GM12878 (cell line): ENCODE data around the gene RBAK. TPM values are rescaled to one million over a fixed set of nuclear protein-coding genes. Genes with fewer than 3 reads are reported as not detected.

Experiments used
- ATAC-seq: fragments of 200-7000 bp; cut with Tn5 transposase; 3 replicates; pipeline ENCODE4 v1.9.1; 2020; ENCODE audit warnings: mild to moderate bottlenecking, moderate library complexity
- BruUV-seq: library from RNA; stranded (reverse); fragments of 400-500 nt; replicated peaks from 2 replicates; lab custom pipeline; 2021; lab: Mats Ljungman, UMichigan
- CTCF ChIA-PET: fragments of 300-600 bp; sonication (Branson Sonifier 250); formaldehyde crosslinking; extraction: SDS; loops from one replicate; lab custom pipeline; 2021; ENCODE audit warnings: inconsistent platforms; lab: Yijun Ruan, JAX
- POLR2A ChIA-PET: fragments of 350-600 bp; formaldehyde crosslinking; extraction: SDS; loops from one replicate; lab custom pipeline; 2021; ENCODE audit warnings: inconsistent platforms; lab: Charles Lee
- RAD21 ChIA-PET: fragments of 300-600 bp; sonication (Branson Sonifier 250); formaldehyde crosslinking; loops from one replicate; lab custom pipeline; 2023; ENCODE audit warnings: antibody characterized with exemption; ENCODE audit not compliant: unreplicated experiment; lab: Charles Lee
- SMC1A ChIA-PET: fragments of 300-600 bp; sonication (Branson Sonifier 250); formaldehyde crosslinking; loops from one replicate; lab custom pipeline; 2023; ENCODE audit not compliant: unreplicated experiment, uncharacterized antibody; lab: Charles Lee
- DNase-seq: peaks from one replicate; pipeline ENCODE4 v3.0.0-alpha.2; 2011; ENCODE audit warnings: low read depth, low spot score
- FAIRE-seq: peaks from 3 replicates; lab custom pipeline; 2011; peaks lifted over from hg19 to GRCh38; lab: Jason Lieb, UNC
- H2AFZ ChIP-seq: 2 replicates; pipeline ENCODE4 v1.6.0; 2011; ENCODE audit warnings: low read depth, low read length, control low read depth; ENCODE audit not compliant: control insufficient read depth
- H3K27ac ChIP-seq: 2 replicates; pipeline ENCODE4 v1.5.1; 2011; ENCODE audit warnings: control low read depth; ENCODE audit not compliant: control insufficient read depth, insufficient read depth
- H3K27me3 ChIP-seq, 2 experiments: replicated peaks in 1 of 2; 2 replicates each; pipeline versions ENCODE4 v1.6.0 to v1.6.1; 2011; ENCODE audit warnings: low read length in 1 of 2; ENCODE audit not compliant: control insufficient read depth in 2 of 2, insufficient read depth in 2 of 2
- H3K36me3 ChIP-seq, 2 experiments: 2 replicates each; pipeline ENCODE4 v1.5.1; 2011; ENCODE audit warnings: low read length in 1 of 2; ENCODE audit not compliant: control insufficient read depth in 2 of 2, insufficient read depth in 2 of 2
- H3K4me1 ChIP-seq: 2 replicates; pipeline ENCODE4 v1.6.1; 2011; ENCODE audit warnings: mild to moderate bottlenecking, low read length, moderate library complexity, mixed read lengths; ENCODE audit not compliant: control insufficient read depth, insufficient read depth
- H3K4me2 ChIP-seq: 2 replicates; pipeline ENCODE4 v1.6.0; 2011; ENCODE audit warnings: control low read depth; ENCODE audit not compliant: control insufficient read depth, insufficient read depth
- H3K4me3 ChIP-seq: fragments of 200-600 bp; sonication (generic); 2 replicates; pipeline ENCODE4 v1.5.1; 2016
- H3K79me2 ChIP-seq: 2 replicates; pipeline ENCODE4 v1.6.0; 2011; ENCODE audit warnings: low read length; ENCODE audit not compliant: control insufficient read depth, insufficient read depth
- H3K9ac ChIP-seq: 2 replicates; pipeline ENCODE4 v1.8.0; 2011; ENCODE audit warnings: low read length, control low read depth, mixed read lengths; ENCODE audit not compliant: control insufficient read depth, insufficient read depth
- H3K9me3 ChIP-seq: replicated peaks from 3 replicates; pipeline ENCODE4 v1.5.1; 2011; ENCODE audit warnings: mild to moderate bottlenecking, low read length; ENCODE audit not compliant: control insufficient read depth, insufficient read depth
- H4K20me1 ChIP-seq: 2 replicates; pipeline ENCODE4 v1.6.0; 2011; ENCODE audit not compliant: control insufficient read depth, insufficient read depth
- ATF7 ChIP-seq: fragments of 450-650 bp; IDR thresholded peaks from 2 replicates; pipeline ENCODE4 v1.6.1; 2016; ENCODE audit warnings: low read depth, mild to moderate bottlenecking
- CHD2 ChIP-seq: IDR thresholded peaks from 2 replicates; pipeline ENCODE4 v1.6.1; 2011; ENCODE audit warnings: low read depth, low read length, improper control_type of control experiment, borderline replicate concordance
- EGR1 ChIP-seq, 2 experiments: IDR thresholded peaks; 1 replicate in 1 of 2; 2 replicates in 1 of 2; pipeline ENCODE4 v1.6.1; 2011 to 2012; ENCODE audit warnings: low read depth in 2 of 2, low read length in 2 of 2, borderline replicate concordance in 1 of 2, mild to moderate bottlenecking in 1 of 2, moderate library complexity in 1 of 2
- FOXM1 ChIP-seq: IDR thresholded peaks from 2 replicates; pipeline ENCODE4 v1.6.1; 2012; ENCODE audit warnings: low read depth, mild to moderate bottlenecking, inconsistent platforms, low read length, moderate library complexity
- GABPA ChIP-seq: IDR thresholded peaks from 2 replicates; pipeline ENCODE4 v1.6.1; 2014; ENCODE audit warnings: antibody characterized with exemption, low read depth, mild to moderate bottlenecking, inconsistent platforms
- HDAC6 ChIP-seq: fragments of 200-600 bp; sonication (generic); IDR thresholded peaks from one replicate; pipeline ENCODE4 v1.8.0; 2017; ENCODE audit warnings: antibody characterized with exemption; ENCODE audit not compliant: unreplicated experiment
- KAT2A ChIP-seq: conservative IDR thresholded peaks from 2 replicates; pipeline ENCODE4 v1.6.1; 2011; ENCODE audit warnings: low read depth, low read length; ENCODE audit not compliant: control insufficient read depth
- NFYB ChIP-seq: IDR thresholded peaks from 2 replicates; pipeline ENCODE4 v1.6.1; 2011; ENCODE audit warnings: low read depth, mild to moderate bottlenecking, low read length, improper control_type of control experiment, moderate library complexity; ENCODE audit not compliant: insufficient read depth
- PAX5 ChIP-seq: IDR thresholded peaks from 2 replicates; pipeline ENCODE4 v1.6.1; 2011; ENCODE audit warnings: low read depth, low read length, borderline replicate concordance
- PKNOX1 ChIP-seq: fragments of 450-650 bp; IDR thresholded peaks from 2 replicates; pipeline ENCODE4 v1.6.1; 2016; ENCODE audit warnings: mild to moderate bottlenecking
- PML ChIP-seq: IDR thresholded peaks from 2 replicates; pipeline ENCODE4 v1.6.1; 2012; ENCODE audit warnings: low read length, inconsistent platforms
- TCF3 ChIP-seq: IDR thresholded peaks from 2 replicates; pipeline ENCODE4 v1.6.1; 2012; ENCODE audit warnings: low read depth, mild to moderate bottlenecking, low read length, borderline replicate concordance; ENCODE audit not compliant: insufficient read depth
- USF2 ChIP-seq: IDR thresholded peaks from 2 replicates; pipeline ENCODE4 v1.6.1; 2011; ENCODE audit warnings: low read depth, low read length, improper control_type of control experiment, borderline replicate concordance
- ZBTB11 ChIP-seq: fragments of 450-650 bp; formaldehyde crosslinking; IDR thresholded peaks from 2 replicates; pipeline ENCODE4 v1.5.0; 2022; ENCODE audit warnings: mild to moderate bottlenecking, missing genetic modification characterization
- ZNF592 ChIP-seq: fragments of 450-650 bp; IDR thresholded peaks from 2 replicates; pipeline ENCODE4 v1.6.1; 2017; ENCODE audit warnings: mild to moderate bottlenecking, moderate library complexity
- WGBS: methylation state at CpG from one replicate; pipeline ENCODE4 v1.1.6; 2016; ENCODE audit warnings: low lambda C conversion rate; ENCODE audit not compliant: insufficient replicate concordance, insufficient coverage; ENCODE audit errors: missing lambda C conversion rate; 5-methylcytosine and 5-hydroxymethylcytosine counted together
- in situ Hi-C: fragments of 300-500 bp; cut with MboI; formaldehyde crosslinking; loops from 9 replicates; pipeline ENCODE4 v1.14.3; 2018; ENCODE audit warnings: mixed read lengths
- intact Hi-C: fragments of 100-400 bp; cut with micrococcal nuclease; formaldehyde crosslinking; loops from one replicate; pipeline ENCODE4 v1.14.2; 2022; ENCODE audit not compliant: unreplicated experiment
- polyA plus RNA-seq, 11 experiments: library from polyadenylated mRNA; depleted of rRNA in 4 of 11; unstranded in 6 of 11; stranded (reverse) in 5 of 11; fragments of >200 nt; fragmentation: Nextera tagmentation in 4 of 11; fragmentation: Illumina TruSeq in 1 of 11; extraction: Ambion mirVana in 4 of 11; extraction: Trizol in 1 of 11; gene quantifications; 1 replicate in 1 of 11; 2 replicates in 10 of 11; pipeline versions ENCODE4 v1.2.1 to v1.2.3, GENCODE V29; 2011 to 2016; ENCODE audit warnings: inconsistent platforms in 2 of 11, missing spikeins in 2 of 11, low read depth in 1 of 11
- total RNA-seq, 4 experiments: library from RNA; depleted of rRNA in 3 of 4; stranded (reverse); fragments of >200 nt in 3 of 4; fragmentation: Illumina TruSeq in 1 of 4; extraction: Trizol in 1 of 4; gene quantifications; 2 replicates each; pipeline versions ENCODE4 v1.2.1 to v1.2.3, GENCODE V29; 2013 to 2021

RBAK gene
- total and polyA plus RNA-seq, 10 of the 15 experiments (the other 5 are each of a cell fraction or from before 2014, with no cell fraction given), result 1.9 to 10.2 (median 5.9) TPM

- POLR2A ChIA-PET, result no interaction called here
- CTCF ChIA-PET, result no interaction called here
- no peak overlapping the region for H3K4me3 ChIP-seq
- TF ChIP-seq ZBTB11 (CRISPR knock-in tag), result no peak
- no peak for TF ChIP-seq FOXM1
- no peak for TF ChIP-seq CHD2
- no peak for TF ChIP-seq NFYB
- no peak for TF ChIP-seq ATF7
- no peak for TF ChIP-seq PAX5
- no peak for TF ChIP-seq ZNF592
- TF ChIP-seq HDAC6, result no peak
- TF ChIP-seq PKNOX1, result no peak
- no peak for TF ChIP-seq TCF3
- no peak for TF ChIP-seq KAT2A
- TF ChIP-seq USF2, result no peak
- TF ChIP-seq PML, result no peak
- no peak for TF ChIP-seq EGR1 (IDR thresholded peaks at IDR 0.05; ENCODE audit: borderline replicate concordance in 1 of 2, low read depth in 2 of 2, low read length in 2 of 2)
- no peak for TF ChIP-seq GABPA
Observed at GRCh38 chr7:5093948-5094347, 48.3 kb downstream of the RBAK start.

More at GRCh38 chr7:5093948-5094347, 48.3 kb downstream of the RBAK start:
- Histone ChIP-seq H4K20me1 (no peaks in the 10 kb centered on the region), H3K9me3 (peaks cover 5% of the 10 kb centered on the region; the same call in 2 of the 3 replicates), H3K36me3 (no peaks in the 10 kb centered on the region), H3K4me1 (no peaks in the 10 kb centered on the region), H2AFZ (no peak overlapping the region), H3K79me2 (no peaks in the 10 kb centered on the region), H3K9ac (no peak overlapping the region), H3K4me2 (no peak overlapping the region), H3K27ac (no peak overlapping the region), H3K27me3 (no peaks in the 10 kb centered on the region)
- BruUV-seq, result no TSS peak
- ChIA-PET SMC1A (no interaction called here), RAD21 (no interaction called here)
- ATAC-seq (no peak), FAIRE-seq (no peak), DNase-seq (no peak)
- intact Hi-C loops (no loop called here), in situ Hi-C loops (loop anchor here (25.0 kb wide), 1 partner anchor 482 kb away; no protein-coding TSS in a partner anchor)
- WGBS, result 42% methylated on average over 5 of the region's 5 CpGs
